Measurements from ENCODE around the gene CSNK1G3.
A peak's percentile ranks its signal among the peaks of the same experiment; 100 is the strongest.

The CSNK1G3 gene

DNA sequence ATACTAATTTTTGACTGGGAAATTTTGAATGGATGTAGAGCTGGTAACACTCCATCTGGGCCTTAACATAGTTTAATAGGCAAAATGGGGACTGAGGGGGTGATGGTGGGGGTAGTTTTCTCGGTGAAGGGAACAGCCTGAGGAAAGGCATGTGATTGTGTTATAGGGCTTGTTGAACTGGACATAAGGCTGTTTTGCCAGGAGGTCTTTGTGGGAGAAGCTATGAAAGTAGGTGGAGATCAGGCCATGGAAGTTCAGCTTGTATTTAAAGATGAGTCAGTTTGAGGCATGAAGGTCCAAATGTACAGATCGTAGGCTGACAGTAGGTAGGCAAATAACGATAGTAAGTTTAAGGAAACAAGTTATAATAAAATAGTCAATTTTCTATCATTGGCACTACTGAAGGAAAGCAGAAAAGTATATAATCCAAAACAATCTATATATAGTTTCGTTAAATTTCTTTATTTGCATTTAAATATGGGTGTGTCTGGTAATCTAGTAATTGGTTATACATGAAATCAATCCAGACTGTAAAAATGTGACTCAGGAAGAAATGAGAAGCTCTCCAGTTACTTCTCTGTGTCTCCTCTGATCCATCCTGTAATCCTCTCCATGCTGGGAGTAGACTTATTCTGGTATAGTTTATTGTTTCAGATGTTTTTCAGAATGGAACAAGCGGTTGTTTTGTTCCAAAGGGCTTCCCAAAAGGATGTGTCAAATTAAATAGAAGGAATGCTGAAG, 2.8 kb downstream of the CSNK1G3 start:
- DNase-seq (ENCODE audit: low spot score): no peak

DNA sequence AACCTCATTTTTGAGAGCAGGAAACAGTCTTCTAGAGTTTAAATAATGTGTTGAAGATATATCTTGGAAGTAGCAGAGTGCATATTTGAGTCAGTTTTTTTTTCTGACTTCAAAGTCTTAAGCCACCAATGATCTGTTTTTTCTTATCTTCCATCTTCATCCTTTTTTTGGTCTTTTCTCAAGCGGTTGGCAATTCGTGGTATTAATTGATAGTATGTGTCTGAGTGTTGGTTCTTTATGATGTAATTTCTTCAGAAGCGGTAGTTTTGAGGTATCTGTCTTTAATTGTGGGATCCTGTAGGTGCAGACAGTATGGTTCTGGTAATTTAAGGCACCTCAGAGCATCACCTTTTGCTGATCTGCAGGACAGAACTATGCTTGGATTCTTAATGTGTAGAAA, 3.9 kb downstream of the CSNK1G3 start:
- peak; percentile 60 for DNase-seq (ENCODE audit: low spot score)

DNA sequence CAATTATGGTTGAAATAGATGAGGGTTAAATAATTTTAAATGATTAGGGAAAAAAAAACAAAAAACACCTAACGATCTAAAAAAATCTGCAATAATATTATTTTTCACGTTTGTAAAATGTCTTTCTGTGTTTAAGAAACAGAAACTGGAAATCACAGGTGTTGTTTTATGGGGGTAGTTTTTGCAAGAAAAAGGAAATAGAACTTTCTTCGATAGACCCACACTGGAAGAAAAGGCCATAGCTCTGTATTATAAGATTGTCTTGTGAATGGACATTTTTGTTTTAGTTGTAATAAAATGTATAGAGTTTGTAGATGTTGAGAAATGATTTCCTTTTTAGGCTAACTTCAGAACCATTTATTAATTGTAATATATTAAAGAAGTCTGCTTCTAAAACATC, 5.5 kb downstream of the CSNK1G3 start:
- no peak for DNase-seq (ENCODE audit: low spot score)

DNA sequence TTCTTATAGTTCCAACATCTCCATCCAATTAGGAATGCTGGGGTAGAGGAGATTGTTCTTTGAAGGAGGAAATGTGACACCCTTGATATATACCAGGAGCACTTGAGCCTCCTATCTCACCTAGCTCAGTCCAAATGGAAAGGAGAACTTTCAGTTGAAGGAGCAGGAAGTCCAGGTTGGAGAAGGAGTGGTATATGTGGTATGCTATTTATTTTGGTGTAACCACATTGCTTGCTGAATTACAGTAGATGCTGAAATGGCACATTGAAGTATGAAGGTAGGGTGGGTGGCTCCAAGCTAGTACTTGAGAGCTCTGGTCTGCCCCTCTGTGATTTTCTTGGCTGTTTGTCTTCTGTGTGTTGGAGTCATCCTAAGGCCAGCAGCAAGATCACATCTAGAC, 6.1 kb downstream of the CSNK1G3 start:
- DNase-seq (ENCODE audit: low spot score): no peak

DNA sequence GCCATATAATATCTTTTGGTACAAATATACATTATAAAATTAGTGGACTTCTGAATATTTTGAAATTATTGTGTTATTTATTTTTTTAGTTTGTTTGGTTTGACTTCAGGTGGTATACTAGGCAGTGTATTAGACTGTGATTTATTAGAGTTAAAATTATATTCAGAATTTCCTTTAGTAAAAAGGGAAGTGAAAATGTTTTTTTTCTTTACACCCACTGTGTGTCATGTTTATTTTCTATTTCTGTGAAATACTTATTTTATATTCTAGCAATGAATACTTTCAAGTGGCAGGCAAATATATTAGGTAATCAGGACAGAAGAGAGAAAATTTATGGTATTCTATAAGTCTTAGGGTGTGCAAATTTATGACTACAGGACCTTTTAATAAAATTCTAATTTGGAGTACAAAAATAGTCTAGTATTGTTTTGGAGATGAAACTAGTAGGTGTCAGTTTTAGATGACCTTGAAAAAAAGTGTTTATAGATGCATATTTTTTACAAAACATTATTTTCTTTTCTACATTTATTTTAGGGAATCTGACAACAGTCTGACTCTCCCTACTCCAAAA, 8.8 kb downstream of the CSNK1G3 start:
- no peak for DNase-seq (ENCODE audit: low spot score)

DNA sequence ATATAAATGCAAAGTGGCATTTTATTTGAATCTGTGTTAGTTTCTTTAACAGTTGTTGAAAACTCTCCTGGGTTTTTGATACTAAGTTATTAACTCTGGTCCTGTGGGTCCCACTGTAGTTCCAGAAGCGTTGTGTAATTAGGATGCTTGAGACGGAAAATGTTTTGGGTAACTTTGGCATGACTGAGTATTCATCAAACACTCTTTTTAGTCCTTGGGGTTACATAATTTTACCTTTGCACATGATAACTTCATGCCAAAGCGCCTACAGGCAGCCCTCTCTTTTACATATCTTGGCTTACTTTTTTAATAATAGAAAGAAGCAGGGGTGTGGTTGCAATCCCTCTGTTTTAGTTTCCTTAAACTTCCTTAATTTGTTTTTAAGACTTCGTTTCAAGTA, 12.2 kb downstream of the CSNK1G3 start:
- DNase-seq (ENCODE audit: low spot score): no peak

DNA sequence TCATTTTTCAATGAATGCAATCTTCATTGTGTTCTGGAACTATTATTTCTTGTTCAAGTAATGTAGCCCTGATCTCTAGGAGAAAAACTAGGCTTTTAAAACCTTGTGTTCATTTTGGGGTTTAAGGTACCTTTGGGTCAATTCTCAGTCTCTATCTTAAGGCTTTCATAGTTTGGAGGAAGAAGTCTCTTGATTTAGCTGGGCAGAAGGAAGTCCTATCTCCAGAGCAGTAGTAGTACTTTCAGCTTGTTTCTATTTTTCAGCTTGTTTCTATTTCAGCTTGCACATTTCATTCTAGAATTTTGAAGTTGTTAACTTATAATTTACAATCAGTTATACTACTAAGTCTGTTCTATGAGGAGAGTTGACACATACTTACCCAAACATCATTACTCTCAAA, 15.2 kb downstream of the CSNK1G3 start:
- no peak for DNase-seq (ENCODE audit: low spot score)

DNA sequence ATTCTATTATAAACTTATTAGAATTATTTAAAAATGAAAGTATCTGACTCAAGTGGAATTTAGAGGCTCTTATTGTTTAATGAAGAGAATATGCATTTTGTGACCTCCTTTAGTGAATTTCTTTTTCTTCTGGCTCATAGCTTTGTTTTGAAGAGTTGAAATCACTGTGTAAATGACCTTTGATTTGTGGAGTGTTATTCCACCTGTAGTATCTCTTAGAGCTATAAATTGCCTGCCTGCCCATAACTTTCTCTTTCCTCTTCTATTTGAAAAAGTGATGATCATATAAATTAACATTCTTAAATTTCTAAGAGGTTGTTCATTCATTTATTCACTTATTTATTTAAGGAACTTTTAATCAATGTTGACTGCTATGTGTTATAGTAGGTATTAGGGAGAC, 16.1 kb downstream of the CSNK1G3 start:
- DNase-seq (ENCODE audit: low spot score): no peak

DNA sequence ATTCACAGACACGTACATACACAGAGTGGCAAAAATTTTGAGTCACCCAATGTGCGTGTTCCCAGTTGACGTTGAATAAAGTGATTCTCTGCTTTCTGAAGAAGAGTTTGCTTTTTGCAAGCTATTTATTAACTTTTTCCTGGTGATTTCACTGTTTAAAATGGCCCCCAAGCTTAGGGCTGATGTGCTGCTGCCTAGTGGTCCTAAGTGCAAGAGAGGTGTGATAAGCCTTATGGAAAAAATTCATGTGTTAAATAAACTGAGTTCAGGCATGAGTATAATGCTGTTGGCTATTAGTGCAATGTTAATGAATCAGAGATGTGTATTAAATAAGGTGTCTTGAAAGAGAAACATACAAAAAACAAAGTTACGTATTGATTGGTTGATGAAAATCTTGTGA, 16.9 kb downstream of the CSNK1G3 start:
- DNase-seq (ENCODE audit: low spot score): no peak

DNA sequence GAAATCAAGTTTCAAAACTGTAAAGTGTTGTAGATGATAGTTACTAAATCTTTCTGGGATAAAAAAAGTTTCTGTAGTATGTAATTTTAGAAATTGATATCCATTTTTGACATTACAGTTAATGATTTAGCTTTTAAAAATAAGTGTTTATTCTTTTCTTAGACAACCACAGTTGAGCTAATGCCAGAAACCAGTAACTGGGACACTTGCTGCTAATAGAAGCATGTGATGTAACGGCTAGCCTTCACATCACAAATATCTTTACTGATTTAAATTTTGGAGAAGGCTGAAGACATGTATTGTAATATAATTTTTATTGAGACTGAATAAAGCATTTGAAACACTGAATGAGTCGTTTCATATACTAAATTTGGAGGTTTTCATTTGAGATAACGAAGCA, 18.8 kb downstream of the CSNK1G3 start:
- no peak for DNase-seq (ENCODE audit: low spot score)

DNA sequence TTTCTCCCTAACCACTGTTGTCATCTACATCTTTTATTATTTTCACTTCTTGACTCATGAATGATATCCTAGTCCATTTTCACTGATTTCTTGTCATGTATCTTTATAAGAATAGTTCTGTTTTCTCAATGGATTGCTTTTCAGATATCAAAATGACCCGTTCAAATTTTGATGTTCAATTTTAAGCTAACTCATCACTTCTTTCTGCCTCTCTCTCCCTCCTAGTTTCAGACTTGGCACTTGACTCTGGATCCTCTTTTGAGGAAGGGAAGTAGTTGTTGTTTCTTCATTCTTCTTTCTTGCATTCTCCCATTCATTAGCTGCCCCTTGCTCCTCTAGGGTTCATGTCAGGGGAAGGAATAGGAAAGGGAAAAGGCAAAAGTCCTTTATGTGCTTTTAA, 23.7 kb downstream of the CSNK1G3 start:
- DNase-seq (ENCODE audit: low spot score): no peak

DNA sequence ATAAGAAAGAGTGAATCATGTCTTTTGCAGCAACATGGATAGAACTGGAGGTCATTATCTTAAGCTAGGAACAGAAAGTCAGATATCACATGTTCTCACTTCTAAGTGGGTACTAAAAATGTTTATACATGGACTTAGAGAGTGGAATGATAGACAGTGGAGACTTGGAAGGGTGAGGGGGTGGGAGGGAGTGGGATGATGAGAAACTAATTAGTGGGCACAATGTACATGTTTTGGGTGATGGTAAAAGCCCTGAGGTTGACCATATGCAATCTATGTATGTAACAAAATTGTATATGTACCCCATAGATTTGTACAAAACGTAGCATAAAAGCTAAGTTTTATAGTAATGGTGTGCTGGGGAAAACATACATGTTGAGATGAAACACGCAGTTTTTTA, 25.3 kb downstream of the CSNK1G3 start:
- no peak for DNase-seq (ENCODE audit: low spot score)

DNA sequence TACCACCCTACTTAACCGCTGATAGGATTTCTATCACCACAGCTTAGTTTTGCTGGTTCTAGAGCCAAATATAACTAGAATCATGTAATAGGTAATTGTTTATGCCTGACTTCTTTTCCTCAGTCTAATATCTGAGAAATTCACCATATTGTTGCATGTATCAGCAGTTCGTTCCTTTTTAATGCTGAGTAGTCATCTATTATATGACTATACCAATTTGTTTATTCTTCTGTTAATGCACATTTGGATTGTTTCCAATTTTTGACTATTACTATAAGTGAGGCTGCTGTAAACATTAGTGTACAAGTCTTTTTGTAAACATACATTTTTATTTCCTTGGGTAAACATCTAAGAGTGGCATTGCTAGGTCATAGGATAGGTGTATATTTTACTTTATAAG, 25.9 kb downstream of the CSNK1G3 start:
- DNase-seq (ENCODE audit: low spot score): no peak

DNA sequence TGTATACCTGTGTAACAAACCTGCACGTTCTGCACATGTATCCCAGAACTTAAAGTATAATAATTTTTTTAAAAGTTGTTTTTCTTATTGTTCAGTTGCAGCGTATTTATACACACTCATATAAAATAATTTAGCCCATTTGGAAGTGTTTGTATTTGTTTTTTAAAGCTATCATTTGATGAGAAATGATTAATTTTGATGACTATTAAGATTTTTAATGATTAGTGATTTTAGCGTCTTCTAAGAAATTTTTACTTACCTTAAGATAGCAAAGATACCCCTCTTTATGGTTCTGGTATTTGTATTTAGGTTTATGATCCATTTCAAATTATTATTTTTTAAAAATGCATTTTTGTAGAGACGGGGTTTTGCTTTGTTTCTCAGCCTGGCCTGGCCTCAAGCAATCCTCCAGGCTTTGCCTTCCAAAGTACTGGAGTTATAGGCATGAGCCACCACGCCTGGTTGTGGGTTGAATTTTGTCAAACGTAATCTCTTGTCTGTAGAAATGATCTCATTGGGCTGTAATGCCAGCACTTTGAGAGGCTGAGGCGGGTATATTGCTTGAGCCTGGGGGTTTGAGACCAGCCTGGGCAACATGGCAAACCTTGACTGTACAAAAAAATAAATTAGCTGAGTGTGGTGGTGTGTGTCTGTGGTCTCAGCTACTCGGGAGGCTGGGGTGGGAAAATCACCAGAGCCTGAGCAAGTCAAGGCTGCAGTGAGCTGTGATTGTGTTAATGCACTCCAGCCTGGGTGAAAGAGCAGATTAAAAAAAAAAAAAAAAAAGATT, 26.9 kb downstream of the CSNK1G3 start:
- DNase-seq (ENCODE audit: low spot score): no peak

DNA sequence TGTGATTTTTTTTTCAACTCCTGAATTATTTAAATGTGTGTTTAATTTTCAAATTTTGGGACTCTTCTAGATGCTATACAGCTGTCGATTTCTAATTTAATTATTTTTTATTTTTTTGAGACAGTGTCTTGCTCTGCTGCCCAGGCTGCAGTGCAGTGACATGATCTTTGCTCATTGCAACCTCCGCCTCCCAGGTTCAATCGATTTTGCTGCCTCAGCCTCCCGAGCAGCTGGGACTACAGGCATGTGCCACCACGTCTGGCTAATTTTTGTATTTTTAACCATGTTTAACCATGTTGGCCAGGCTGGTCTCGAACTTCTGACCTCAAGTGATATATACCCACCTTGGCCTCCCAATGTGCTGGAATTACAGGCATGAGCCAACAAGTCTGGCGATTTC, 28.6 kb downstream of the CSNK1G3 start:
- no peak for DNase-seq (ENCODE audit: low spot score)

DNA sequence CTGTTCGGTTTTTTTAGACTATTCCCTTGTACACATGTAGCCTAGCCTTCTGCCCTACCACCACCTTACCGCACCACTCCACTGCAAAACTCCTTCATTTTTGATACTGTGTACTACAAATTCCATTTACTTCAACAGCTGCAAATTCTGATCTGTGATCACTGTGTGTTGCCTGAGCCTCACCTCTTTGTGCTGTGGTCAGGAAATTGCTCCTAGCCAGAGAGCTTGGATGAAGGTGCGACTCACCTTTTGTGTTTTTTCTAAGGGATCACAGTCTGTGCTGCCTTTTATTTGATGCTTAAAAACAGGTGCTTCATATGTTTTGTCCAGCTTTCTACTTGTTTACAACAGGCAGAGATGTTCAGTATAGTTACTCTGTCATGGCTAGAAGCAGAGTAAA, 31.5 kb downstream of the CSNK1G3 start:
- DNase-seq (ENCODE audit: low spot score): no peak

DNA sequence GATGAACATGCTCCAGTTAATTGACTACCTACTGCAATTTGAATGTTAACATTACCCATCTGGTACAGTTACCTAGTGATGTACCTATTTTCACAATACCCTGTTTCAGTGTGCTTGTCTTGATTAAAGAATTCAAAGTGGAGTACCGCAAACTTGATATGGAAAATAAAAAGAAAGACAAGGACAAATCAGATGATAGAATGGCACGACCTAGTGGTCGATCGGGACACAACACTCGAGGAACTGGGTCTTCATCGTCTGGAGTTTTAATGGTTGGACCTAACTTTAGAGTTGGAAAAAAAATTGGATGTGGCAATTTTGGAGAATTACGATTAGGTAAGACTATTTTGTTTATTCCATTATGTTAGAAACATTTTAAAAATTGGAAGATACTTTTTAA, 33.5 kb downstream of the CSNK1G3 start:
- peak; percentile 6 for DNase-seq (ENCODE audit: low spot score)

DNA sequence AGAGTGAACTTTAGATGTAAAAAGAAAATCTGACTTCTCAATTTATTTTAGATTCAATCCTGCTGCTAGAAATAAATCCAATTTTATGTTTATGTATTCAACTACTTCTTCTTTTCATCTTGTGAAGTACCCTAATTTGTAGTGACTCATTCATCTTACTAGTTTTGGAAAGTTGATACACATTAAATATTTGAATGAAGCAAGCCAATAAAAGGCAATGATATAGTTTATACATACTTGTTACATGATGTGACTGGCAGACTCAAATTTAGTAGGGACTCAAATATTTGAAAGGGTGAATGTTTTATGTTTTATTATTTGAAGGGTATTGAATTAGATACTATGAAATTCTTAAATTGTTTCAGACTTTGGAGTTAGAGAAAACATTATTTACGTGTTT, 34.7 kb downstream of the CSNK1G3 start:
- no peak for DNase-seq (ENCODE audit: low spot score)

DNA sequence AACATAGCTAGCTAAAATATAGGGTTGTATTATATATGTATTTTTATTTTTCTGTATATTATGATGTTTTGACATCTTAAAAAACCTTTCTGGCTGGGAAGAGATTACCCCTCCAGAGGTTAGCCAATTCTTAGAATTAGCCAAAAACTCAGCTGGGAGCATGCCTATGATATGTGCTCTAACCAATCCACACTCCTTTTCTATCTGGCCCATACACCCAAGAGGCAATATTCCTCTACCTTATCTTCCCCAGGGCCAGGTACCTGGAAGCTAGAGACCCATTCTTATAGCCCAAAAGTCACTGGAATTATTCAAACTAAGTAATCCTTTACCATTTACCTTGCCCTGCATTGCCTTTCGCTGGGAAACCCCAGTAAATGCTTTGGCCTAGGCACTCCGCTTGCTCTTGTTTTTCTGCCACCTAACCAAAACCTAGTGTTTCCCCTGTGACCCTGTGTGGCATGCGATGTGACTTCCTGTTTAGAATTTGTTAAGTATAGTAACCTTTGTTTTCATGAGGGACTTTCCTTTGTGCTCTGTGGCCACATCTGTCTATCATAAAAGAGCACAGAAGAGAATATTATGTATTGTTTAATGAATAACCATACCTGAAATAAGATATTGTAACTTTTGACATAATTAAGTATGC, 37.4 kb downstream of the CSNK1G3 start:
- DNase-seq (ENCODE audit: low spot score): peak; percentile 62

DNA sequence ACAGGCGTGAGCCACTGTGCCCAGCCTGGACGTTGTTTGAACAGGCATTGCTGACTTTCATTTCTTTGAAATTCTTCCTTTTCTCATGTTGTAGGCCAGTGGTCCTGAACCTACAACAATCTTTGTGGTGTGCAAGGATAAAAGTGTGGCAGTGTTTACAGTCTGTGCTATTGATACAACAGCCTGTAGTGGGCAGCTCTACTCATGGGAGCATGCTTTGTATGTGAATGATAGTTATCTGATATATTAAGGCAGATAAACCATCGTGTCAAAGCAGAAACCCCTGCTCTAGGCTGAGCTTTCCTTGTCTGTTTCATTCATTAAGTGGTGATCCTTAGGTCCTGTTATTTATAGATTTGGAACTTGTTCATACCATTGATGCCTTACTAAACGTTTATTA, 42.6 kb downstream of the CSNK1G3 start:
- DNase-seq (ENCODE audit: low spot score): no peak

DNA sequence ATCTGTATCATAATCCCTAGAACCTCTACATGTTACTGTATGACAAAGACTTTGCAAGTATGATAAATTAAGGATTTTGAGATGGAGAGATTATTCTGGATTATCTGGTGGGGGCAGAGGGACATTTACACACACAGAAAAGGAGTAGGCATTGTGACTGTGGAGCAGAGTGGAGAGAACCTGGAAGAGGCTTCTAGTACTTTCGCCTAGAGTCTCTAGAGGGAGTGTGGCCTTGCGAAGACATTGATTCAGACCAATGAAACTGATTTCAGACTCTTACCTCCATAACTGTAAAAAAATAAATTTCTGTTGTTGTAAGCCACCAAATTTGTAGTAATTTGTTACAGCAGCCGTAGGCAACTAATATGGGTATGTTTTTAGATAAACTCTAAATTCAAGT, 45.9 kb downstream of the CSNK1G3 start:
- DNase-seq (ENCODE audit: low spot score): no peak

DNA sequence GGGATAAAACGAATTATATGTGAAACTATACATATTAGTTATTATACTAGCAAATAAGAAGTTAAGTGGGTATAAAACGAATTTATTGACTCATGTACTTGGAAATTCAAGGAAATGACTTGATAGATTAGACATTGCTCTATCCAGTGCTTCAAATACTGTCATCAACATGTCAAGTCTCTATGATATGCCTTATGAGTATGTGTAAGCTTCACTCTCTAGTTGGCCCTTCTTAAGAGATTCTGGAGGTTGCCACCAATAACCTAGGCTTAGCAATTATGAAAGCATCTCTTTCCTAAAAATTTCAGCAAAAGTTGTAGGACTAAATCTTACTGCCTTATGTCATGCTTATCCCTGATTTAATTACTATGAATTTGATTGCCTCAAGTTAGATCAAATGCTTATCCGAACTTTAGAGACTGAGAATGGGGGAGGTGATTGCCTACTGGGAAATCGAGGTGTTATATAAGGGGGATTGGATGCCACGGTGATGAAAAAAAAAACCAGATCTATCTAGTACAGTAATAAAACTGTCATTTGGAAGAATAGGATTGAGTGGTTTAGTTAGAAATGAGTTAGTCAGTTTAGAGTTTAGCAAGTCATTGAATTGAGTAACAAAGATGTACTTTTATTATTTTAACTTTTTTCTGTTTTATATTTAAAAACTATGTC, 46.9 kb downstream of the CSNK1G3 start:
- DNase-seq (ENCODE audit: low spot score): no peak

DNA sequence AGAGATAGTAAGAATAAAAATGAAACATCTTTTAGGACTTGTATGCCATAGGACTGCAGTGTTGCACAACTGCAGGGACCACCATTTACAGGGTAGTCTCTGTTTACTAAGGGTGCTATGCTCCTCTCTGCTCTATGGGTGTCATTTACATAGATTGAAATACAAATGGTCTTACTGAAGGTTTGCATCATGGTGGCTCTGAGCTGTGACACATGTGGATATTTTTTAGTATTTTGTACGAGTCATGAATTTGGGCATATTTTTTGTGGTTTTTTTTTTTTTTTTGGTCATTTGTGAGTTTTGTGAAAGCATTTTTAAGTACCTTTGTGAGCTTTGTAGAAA, 47.4 kb downstream of the CSNK1G3 start:
- no peak for DNase-seq (ENCODE audit: low spot score)

All from activated CD4-positive, alpha-beta T cell treated with anti-CD3 and anti-CD28 coated beads, Interleukin-2, Interleukin-4, amounts not matched to agents 100 ng/mL and 50 ng/mL, durations not matched to agents 16 hours and 8 hours (primary cell).